ENCODE measurements around the gene CAND2. TPM values are rescaled to one million over a fixed set of nuclear protein-coding genes. Genes with fewer than 3 reads are reported as not detected.

CAND2 gene
- polyA plus RNA-seq, 3 donors: not detected

DNA sequence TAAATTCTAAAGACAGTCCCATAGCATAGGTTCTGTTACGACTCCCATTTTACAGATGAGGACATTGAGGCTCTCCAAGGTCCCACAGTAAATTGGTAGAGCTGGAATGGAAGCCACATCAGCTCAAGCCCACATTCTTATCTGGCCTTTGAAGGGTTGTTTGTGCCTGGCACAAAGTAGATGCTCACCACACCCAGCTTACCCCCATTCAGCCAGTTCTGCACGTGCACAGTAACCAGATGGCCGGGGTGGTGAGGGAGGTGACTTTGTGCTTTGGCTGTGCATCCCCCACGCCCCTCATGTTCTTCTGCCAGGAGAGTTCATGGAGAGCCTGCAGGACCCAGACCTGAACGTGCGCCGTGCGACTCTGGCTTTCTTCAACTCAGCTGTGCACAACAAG, 28.7 kb downstream of the CAND2 start:
- Mint-ChIP-seq H3K36me3 (peaks cover under 1 to 2% of the 10 kb centered on the region in 2 donors), H3K27me3 (ENCODE audit: low read depth in 3 of 3) (peaks cover 0 to 2% (median 2%) of the 10 kb centered on the region in 3 donors), H3K4me1 (no peaks in the 10 kb centered on the region), H3K27ac (no peak overlapping the region), H3K9me3 (peaks cover 0 to under 1% (median 0%) of the 10 kb centered on the region in 7 donors), H3K4me3 (no peak overlapping the region)
- Histone ChIP-seq H3K4me1 (ENCODE audit: control insufficient read depth in 1 of 2, insufficient read depth in 2 of 2, low read length in 2 of 2) (no peaks in the 10 kb centered on the region), H3K36me3 (replicated peaks in 1 of 2; ENCODE audit: control insufficient read depth in 1 of 2, insufficient read depth in 2 of 2, low read length in 2 of 2) (no peaks in the 10 kb centered on the region), H2AFZ (ENCODE audit: insufficient read depth, low read depth, low read length, poor library complexity, severe bottlenecking) (no peak overlapping the region), H4K20me1 (ENCODE audit: insufficient read depth, low read length) (no peaks in the 10 kb centered on the region), H3K27me3 (ENCODE audit: control insufficient read depth in 2 of 2, insufficient read depth in 2 of 2, low read length in 2 of 2) (no peaks in the 10 kb centered on the region), H3K9ac (ENCODE audit: insufficient read depth, low read length, poor library complexity, severe bottlenecking) (no peak overlapping the region), H3K4me3 (replicated peaks in 1 of 3; ENCODE audit: low read depth in 2 of 3, low read length in 3 of 3) (no peak overlapping the region), H3K9me3 (replicated peaks in 1 of 2; ENCODE audit: control insufficient read depth in 1 of 2, insufficient read depth in 1 of 2, low read length in 2 of 2) (no peaks in the 10 kb centered on the region), H3K27ac (ENCODE audit: low read depth in 1 of 2, low read length in 2 of 2) (no peak overlapping the region), H3K4me2 (replicated peaks; ENCODE audit: extremely low read depth, low read length, poor library complexity, severe bottlenecking) (no peak overlapping the region), H3K79me2 (ENCODE audit: insufficient read depth, low read length) (no peaks in the 10 kb centered on the region)
- WGBS (ENCODE audit: insufficient coverage): no CpG with 5 or more reads among the region's 8 CpGs
- no peak for TF ChIP-seq CTCF (IDR thresholded peaks at IDR 0.05)
- DNase-seq: no peak
- intact Hi-C loops (cut with micrococcal nuclease): no loop called here

DNA sequence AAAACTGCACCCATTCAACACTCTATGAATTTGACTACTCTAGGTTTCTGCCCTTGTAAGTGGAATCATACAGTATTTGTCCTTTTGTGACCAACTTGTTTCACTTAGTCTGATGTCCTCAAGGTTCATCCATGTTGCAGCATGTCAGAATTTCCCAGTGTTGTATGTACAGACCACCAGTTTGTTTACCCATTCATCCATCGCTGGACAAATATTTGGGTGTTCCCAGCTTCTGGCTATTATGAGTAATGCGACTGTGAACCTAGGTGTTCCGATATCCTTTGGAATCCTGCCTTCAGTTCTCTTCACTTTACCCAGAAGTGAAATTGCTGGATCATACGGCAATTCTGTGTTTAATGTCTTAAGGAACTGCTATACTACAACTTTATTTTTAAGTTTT, 32.3 kb downstream of the CAND2 start:
- Mint-ChIP-seq H3K4me3 (no peak overlapping the region), H3K27ac (no peak overlapping the region), H3K36me3 (peaks cover 28 to 32% of the 10 kb centered on the region in 2 donors), H3K27me3 (ENCODE audit: low read depth in 3 of 3) (peaks cover 0 to 2% (median 1%) of the 10 kb centered on the region in 3 donors), H3K4me1 (no peaks in the 10 kb centered on the region), H3K9me3 (peaks cover 0 to 1% (median 0%) of the 10 kb centered on the region in 7 donors)
- no peak overlapping the region for H3K27ac ChIP-seq (ENCODE audit: low read depth in 1 of 2, low read length in 2 of 2)
- no peaks in the 10 kb centered on the region for H3K4me1 ChIP-seq (ENCODE audit: control insufficient read depth in 1 of 2, insufficient read depth in 2 of 2, low read length in 2 of 2)
- WGBS (ENCODE audit: insufficient coverage): no CpG with 5 or more reads among the region's 4 CpGs
- H3K27me3 ChIP-seq (ENCODE audit: control insufficient read depth in 2 of 2, insufficient read depth in 2 of 2, low read length in 2 of 2): no peaks in the 10 kb centered on the region
- H3K79me2 ChIP-seq (ENCODE audit: insufficient read depth, low read length): no peaks in the 10 kb centered on the region
- peaks cover 7% of the 10 kb centered on the region for H4K20me1 ChIP-seq (ENCODE audit: insufficient read depth, low read length)
- TF ChIP-seq CTCF (IDR thresholded peaks at IDR 0.05): no peak
- H3K9me3 ChIP-seq (replicated peaks in 1 of 2; ENCODE audit: control insufficient read depth in 1 of 2, insufficient read depth in 1 of 2, low read length in 2 of 2): no peaks in the 10 kb centered on the region
- intact Hi-C loops (cut with micrococcal nuclease): no loop called here
- DNase-seq: no peak
- H2AFZ ChIP-seq (ENCODE audit: insufficient read depth, low read depth, low read length, poor library complexity, severe bottlenecking): no peak overlapping the region
- H3K4me3 ChIP-seq (replicated peaks in 1 of 3; ENCODE audit: low read depth in 2 of 3, low read length in 3 of 3): no peak overlapping the region
- H3K4me2 ChIP-seq (replicated peaks; ENCODE audit: extremely low read depth, low read length, poor library complexity, severe bottlenecking): no peak overlapping the region
- H3K9ac ChIP-seq (ENCODE audit: insufficient read depth, low read length, poor library complexity, severe bottlenecking): no peak overlapping the region
- peaks cover 19 to 27% of the 10 kb centered on the region in 2 donors for H3K36me3 ChIP-seq (replicated peaks in 1 of 2; ENCODE audit: control insufficient read depth in 1 of 2, insufficient read depth in 2 of 2, low read length in 2 of 2)
